Stimulated activated naive CD8-positive, alpha-beta T cell treated with anti-CD3 and anti-CD28 coated beads, Interleukin-15, amount 100 ng/mL, for 72 hours (primary cell): ENCODE measurements around the gene TMC7.
"Not testable (repeated sequence)": the region's sequence is repeated elsewhere in the genome, so short reads cannot be mapped to it uniquely, and the experiment has no call there.

Experiments
- ATAC-seq: fragments of 150-1000 bp; cut with Tn5 transposase; 2 replicates; pipeline ENCODE4 v1.10.0; 2021; ENCODE audit warnings: mild to moderate bottlenecking, moderate library complexity
- DNase-seq, 2 donors: peaks; one replicate each; pipeline ENCODE4 v3.0.0; 2021 to 2022
- H3K27ac Mint-ChIP-seq, 2 donors: one replicate each; pipeline ENCODE4 v1.8.0; 2022; ENCODE audit warnings: mild to moderate bottlenecking in 2 of 2, mixed read lengths in 2 of 2, moderate library complexity in 2 of 2
- H3K27me3 Mint-ChIP-seq: one replicate; pipeline ENCODE4 v1.8.0; 2022; ENCODE audit warnings: mixed read lengths
- H3K4me1 Mint-ChIP-seq: one replicate; pipeline ENCODE4 v1.8.0; 2022; ENCODE audit warnings: mild to moderate bottlenecking, mixed read lengths
- H3K4me3 Mint-ChIP-seq, 2 donors: one replicate each; pipeline ENCODE4 v1.8.0; 2022; ENCODE audit warnings: mild to moderate bottlenecking in 2 of 2, mixed read lengths in 2 of 2, moderate library complexity in 1 of 2
- H3K9me3 Mint-ChIP-seq, 2 donors: one replicate each; pipeline ENCODE4 v1.8.0; 2022; ENCODE audit warnings: mixed read lengths in 2 of 2

Gene TMC7

DNA sequence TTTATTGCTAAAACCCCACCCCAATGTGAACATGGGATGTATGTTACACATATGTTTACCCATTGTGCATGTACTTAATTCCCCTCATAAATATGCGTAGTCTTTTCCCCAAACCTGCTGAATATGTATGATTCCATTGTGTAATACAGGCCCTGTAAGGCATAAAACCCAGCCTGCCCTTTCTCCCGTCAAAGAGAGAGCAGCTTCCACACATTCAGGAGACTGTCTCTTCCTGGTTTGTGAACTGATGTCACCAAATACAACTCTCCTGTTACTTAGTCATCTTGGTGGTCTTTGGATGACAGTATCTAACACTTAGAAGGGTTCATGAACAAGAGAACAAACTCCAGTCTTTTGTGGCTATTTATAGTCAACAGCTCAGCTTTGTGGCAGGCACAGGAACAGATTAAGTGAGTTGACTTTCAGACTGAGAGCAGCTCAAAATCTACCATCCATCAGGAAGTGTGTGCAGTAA is 24.7 kb upstream of the TMC7 start:
- ATAC-seq = peak; percentile 39
- Mint-ChIP-seq H3K9me3 (no peaks in the 10 kb centered on the region), H3K27ac (peak overlapping the region in 1 of 2 donors; percentile 68), H3K27me3 (no peaks in the 10 kb centered on the region), H3K4me1 (peaks cover 21% of the 10 kb centered on the region), H3K4me3 (no peak overlapping the region)
- DNase-seq = no peak

DNA sequence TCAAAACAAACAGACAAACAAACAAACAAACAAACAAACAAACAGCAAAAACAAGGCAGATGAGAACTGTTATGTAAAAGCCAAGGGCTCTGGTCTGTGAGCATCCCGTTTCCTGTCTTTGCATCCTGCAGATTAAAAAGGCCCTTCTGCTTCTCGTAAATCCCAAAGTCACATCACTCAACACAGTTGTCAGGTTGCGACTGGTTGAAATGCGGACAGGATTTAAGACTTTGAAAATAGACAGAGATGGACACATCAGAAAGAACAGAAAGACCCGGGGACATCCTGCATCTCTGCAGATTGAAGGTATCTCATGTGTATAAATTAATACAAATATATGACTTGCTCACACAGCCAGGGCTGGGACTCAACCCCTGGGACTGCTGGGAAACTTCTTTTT is 18.2 kb upstream of the TMC7 start:
- no peaks in the 10 kb centered on the region for H3K27me3 Mint-ChIP-seq
- H3K27ac Mint-ChIP-seq = no peak overlapping the region
- DNase-seq (no peak), ATAC-seq (no peak)
- no peaks in the 10 kb centered on the region for H3K9me3 Mint-ChIP-seq
- H3K4me3 Mint-ChIP-seq = no peak overlapping the region
- peaks cover 8% of the 10 kb centered on the region for H3K4me1 Mint-ChIP-seq

DNA sequence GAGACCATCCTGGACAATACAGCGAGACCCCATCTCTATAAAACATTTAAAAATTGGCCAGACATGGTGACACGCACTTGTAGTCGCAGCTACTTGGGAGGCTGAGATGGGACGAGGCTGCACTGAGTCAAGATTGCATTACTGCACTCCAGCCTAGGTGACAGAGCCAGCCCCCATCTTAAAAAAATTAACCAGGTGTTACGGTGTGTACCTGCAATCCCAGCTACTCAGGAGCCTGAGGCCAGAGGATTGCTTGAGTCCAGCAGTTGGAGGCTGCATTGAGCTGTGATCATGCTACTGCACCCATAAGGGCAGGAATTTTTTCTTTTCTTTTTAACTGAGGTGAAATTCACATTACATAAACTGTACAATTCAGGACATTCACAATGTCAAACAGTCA is 16.9 kb upstream of the TMC7 start:
- H3K4me3 Mint-ChIP-seq = no peak overlapping the region
- peaks cover 8% of the 10 kb centered on the region for H3K4me1 Mint-ChIP-seq
- DNase-seq (no peak), ATAC-seq (no peak)
- H3K27me3 Mint-ChIP-seq = no peaks in the 10 kb centered on the region
- no peaks in the 10 kb centered on the region for H3K9me3 Mint-ChIP-seq
- no peak overlapping the region for H3K27ac Mint-ChIP-seq

DNA sequence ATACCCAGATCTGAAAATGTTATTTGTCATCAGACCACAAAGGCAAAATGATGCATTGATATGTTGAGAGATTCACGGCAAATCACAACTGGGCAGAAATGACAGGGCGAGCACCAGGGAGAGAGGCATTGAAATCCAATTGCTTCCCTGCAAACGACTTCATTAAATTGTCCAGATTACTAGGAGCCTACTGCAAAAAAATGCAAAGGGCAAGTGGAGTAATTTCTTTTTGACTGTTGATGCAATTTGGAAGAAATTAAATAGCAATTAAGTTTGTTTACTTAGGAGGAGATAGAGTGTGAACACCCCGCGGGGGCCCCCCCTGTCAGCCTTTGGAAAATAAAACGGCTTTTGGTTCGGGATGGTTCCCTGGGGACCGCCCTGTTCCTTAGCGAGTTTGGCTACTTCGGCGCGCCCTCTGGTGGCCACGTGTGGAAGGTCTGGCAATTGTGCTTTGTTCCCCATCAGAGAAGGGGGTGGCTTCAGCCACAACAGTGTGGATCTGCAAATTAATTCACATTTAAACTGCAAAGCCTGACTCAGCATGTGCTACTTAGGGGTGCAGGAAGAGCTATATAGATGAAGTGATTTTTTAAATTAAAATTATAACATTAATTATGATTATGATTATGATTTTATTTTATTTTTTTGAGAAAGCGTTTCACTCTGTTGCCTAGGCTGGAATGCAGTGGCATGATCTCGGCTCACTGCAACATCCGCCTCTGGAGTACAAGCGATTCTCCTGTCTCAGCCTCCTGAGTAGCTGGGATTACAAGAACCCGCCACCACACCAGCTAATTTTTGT is 14.5 kb upstream of the TMC7 start:
- ATAC-seq = peak; percentile 90
- H3K4me3 Mint-ChIP-seq = peak overlapping the region; percentile 32 to 58
- no peaks in the 10 kb centered on the region for H3K9me3 Mint-ChIP-seq
- no peaks in the 10 kb centered on the region for H3K27me3 Mint-ChIP-seq
- DNase-seq = peak; percentile 69 to 70
- no peak overlapping the region for H3K27ac Mint-ChIP-seq
- peaks cover 8% of the 10 kb centered on the region for H3K4me1 Mint-ChIP-seq

DNA sequence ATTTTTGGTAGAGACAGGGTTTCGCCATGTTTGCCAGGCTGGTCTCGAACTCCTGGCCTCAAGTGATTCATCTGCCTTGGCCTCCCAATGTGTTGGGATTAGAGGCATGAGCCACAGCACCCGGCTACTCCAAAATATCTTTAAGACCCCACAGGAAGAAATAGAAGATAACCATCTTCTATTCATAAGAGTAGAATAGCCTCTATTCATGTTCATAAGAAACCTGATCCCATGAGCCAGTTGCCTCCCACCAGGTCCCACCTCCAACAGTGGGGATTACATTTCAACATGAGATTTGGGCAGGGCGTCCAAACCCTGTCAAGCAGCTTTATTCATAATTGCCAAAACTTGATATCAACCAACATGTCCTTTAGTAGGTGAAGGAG is 13.9 kb upstream of the TMC7 start:
- Mint-ChIP-seq H3K27ac (no peak overlapping the region), H3K4me1 (peaks cover 8% of the 10 kb centered on the region), H3K4me3 (no peak overlapping the region), H3K9me3 (no peaks in the 10 kb centered on the region), H3K27me3 (peaks cover 1% of the 10 kb centered on the region)
- no peak for DNase-seq
- ATAC-seq = no peak

DNA sequence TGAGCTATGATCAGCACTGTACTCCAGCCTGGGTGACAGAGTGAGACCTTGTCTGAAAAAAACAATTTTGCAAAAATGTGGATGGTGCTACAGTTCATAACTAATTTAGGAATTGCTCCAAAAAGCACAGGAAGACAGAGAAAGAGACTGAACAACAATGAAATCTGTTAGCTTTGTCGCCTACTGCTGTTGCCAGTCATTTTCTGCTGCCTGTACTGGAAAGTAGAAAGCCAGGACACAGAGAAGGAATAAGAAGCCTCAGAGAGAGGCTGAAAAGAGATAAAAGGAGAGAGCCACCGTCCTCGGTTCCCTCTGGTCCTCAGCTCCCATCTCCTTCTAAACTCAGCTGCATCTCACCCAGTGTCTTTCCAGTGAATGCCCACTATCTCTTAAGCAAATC is 8.6 kb upstream of the TMC7 start:
- Mint-ChIP-seq H3K27me3 (peaks cover 38% of the 10 kb centered on the region), H3K4me3 (no peak overlapping the region), H3K27ac (peak overlapping the region in 1 of 2 donors; percentile 4), H3K9me3 (no peaks in the 10 kb centered on the region), H3K4me1 (no peaks in the 10 kb centered on the region)
- no peak for DNase-seq
- no peak for ATAC-seq

DNA sequence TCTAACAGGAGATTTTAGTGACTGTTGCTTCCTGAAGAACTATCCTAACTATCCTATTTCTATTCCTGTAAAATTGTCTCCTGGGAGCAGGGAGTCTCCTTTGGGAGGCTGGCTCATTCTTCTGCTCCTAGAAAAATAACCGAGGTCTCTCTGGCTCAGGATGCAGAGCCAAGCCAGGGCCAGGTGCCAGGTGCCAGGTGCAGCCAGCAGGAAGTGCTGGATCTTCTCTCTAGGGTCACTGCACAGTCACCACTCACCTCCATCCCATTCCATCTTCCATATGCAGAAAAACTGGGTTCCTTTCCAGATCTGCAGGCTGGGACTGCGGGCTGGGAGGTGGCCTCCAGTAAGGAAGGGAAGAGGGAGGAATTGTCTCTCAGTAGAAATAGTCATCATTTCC is 3.8 kb upstream of the TMC7 start:
- no peaks in the 10 kb centered on the region for H3K9me3 Mint-ChIP-seq
- peaks cover 71% of the 10 kb centered on the region for H3K27me3 Mint-ChIP-seq
- no peak overlapping the region for H3K4me3 Mint-ChIP-seq
- no peak for ATAC-seq
- H3K4me1 Mint-ChIP-seq = peaks cover 5% of the 10 kb centered on the region
- no peak overlapping the region for H3K27ac Mint-ChIP-seq
- no peak for DNase-seq

DNA sequence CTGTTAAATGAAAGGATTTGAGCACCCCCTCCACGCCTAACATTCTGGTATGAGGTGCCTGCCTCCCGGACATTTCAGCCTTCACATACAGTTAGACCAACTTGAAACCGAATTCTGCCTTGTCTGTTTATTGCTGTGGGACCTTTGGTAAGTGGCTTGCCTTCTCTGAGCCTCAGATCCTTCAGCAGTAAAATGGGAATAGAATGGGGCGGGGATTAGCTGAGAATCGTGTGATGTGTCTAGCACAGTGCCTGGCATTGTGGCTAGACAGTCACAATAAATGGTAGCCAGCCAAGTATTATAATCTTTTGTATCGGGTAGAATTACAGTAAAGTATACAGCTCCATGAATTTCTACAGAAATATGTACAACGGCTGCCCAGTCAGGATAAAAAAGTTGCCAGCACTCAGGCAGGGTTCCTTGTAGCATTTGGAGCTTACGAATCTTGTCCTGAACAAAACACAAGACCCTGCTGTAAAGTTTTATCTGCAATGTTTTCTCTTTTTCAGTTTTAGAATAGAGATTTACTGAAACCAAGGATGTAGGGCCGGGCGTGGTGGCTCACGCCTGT is 786 bp downstream of the TMC7 start:
- DNase-seq = no peak
- Mint-ChIP-seq H3K4me1 (peaks cover 5% of the 10 kb centered on the region), H3K27me3 (peaks cover 55% of the 10 kb centered on the region), H3K4me3 (peak overlapping the region; percentile 42 to 45), H3K27ac (no peak overlapping the region), H3K9me3 (no peaks in the 10 kb centered on the region)
- no peak for ATAC-seq

DNA sequence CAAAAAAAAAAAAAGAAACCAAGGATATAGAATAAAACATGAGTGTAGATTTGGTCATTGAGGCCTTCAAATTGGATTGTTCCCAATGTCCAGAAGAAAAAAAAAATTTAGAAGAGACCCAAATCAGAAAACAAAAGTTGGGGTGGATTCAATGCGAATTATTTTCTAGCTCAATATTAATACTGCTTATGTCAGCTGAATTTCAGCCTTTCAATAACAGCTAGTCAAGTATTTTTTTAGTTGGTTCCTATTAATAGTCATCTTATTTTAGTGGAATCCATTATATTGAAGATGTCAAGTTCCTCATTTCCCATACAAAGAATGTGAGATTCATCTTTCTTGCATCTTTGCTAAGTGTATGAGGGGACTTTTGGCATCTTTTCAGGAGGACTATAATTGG is 1.5 kb downstream of the TMC7 start:
- not testable (repeated sequence) for H3K9me3 Mint-ChIP-seq, ATAC-seq, H3K4me3 Mint-ChIP-seq, H3K27ac Mint-ChIP-seq, H3K4me1 Mint-ChIP-seq, DNase-seq
- peaks cover 48% of the 10 kb centered on the region for H3K27me3 Mint-ChIP-seq

DNA sequence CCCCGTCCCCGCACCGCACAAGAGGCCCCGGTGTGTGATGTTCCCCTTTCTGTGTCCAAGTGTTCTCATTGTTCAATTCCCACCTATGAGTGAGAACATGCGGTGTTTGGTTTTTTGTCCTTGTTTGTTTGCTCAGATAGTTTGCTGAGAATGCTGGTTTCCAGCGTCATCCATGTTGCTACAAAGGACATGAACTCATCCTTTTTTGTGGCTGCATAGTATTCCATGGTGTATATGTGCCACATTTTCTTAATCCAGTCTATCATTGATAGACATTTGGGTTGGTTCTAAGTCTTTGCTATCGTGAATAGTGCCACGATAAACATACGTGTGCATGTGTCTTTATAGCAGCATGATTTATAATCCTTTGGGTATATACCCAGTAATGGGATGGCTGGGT is 8.0 kb downstream of the TMC7 start:
- H3K9me3 Mint-ChIP-seq, H3K27me3 Mint-ChIP-seq, H3K4me3 Mint-ChIP-seq, H3K27ac Mint-ChIP-seq, ATAC-seq, H3K4me1 Mint-ChIP-seq, DNase-seq: not testable (repeated sequence)

DNA sequence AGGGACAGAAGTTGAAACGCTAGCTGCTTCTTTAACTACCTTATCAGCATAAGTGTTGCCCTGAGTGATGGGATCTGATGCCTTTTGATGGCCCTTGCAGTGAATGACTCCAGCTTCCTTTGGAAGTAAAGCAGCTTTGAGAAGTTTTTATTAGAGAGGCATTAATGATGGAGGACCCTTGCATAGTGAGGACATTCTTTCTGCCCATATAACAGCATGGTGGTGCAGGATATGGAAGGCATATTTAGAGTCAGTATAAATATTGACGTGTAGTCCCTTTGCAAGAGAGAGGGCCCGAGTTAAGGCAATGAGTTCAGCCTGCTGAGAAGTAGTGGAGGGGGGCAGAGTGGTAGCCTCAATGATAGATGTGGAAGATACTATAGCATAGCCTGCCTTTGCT is 9.8 kb downstream of the TMC7 start:
- H3K4me1 Mint-ChIP-seq, H3K27me3 Mint-ChIP-seq, H3K27ac Mint-ChIP-seq, H3K4me3 Mint-ChIP-seq, H3K9me3 Mint-ChIP-seq, DNase-seq, ATAC-seq: not testable (repeated sequence)

DNA sequence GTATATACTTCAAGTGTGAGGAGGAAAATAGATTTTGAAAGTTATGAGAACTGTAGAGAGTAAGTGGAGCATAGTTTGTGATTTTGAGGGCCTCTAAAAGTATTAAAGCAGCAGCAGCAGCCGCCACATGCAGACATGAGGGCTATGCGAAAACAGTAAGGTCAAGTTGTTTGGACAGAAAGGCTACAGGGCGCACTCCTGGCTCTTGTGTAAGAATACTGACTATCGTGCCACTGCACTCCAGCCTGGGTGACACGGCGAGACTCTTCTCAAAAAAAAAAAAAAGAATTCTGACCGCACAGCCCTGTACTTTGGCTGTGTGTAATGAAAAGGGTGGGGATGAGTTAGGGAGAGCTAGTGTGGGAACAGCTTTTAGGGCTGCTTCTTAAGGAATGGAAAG is 10.4 kb downstream of the TMC7 start:
- not testable (repeated sequence) for H3K4me1 Mint-ChIP-seq, DNase-seq, H3K4me3 Mint-ChIP-seq, H3K27me3 Mint-ChIP-seq, H3K27ac Mint-ChIP-seq, H3K9me3 Mint-ChIP-seq, ATAC-seq

DNA sequence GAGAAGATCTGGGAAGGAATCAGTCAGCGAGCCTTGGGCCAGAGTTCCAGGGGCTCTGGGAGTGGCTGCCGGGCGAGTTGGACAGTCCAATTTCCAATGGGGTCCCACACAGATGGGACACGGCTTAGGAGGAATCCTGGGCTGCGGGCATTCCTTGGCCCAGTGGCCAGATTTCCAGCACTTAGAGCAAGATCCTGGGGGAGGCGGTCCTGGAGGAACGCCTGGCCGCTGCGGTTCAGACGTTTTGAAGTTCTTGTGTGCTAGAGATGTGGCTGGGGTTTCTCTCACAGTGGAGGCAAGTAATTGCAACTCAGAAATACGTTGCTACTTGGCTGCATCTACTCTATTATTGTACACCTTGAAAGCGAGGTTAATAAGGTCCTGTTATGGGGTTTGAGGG is 11.7 kb downstream of the TMC7 start:
- not testable (repeated sequence) for H3K4me3 Mint-ChIP-seq, H3K27ac Mint-ChIP-seq, H3K4me1 Mint-ChIP-seq, ATAC-seq, DNase-seq, H3K27me3 Mint-ChIP-seq, H3K9me3 Mint-ChIP-seq

DNA sequence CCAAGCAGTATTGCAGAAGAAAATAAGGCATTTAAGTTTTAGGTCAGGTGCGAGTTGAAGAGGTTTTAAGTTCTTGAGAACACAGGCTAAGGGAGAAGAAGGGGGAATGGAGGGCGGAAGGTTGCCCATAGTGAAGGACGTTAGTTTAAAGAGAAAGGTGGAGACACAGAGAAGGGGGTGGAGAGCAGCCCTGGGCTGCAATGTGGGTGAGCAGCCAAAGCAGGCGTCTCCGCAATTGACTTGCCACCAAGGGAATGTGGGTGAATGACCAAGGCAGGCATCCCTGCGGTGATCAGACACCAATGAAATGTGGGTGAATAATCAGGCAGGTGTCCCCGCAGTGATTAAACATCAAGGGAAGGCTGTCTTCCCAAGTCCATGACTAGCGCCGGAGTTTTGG is 12.8 kb downstream of the TMC7 start:
- DNase-seq, H3K9me3 Mint-ChIP-seq, H3K4me3 Mint-ChIP-seq, H3K4me1 Mint-ChIP-seq, ATAC-seq, H3K27ac Mint-ChIP-seq, H3K27me3 Mint-ChIP-seq: not testable (repeated sequence)

DNA sequence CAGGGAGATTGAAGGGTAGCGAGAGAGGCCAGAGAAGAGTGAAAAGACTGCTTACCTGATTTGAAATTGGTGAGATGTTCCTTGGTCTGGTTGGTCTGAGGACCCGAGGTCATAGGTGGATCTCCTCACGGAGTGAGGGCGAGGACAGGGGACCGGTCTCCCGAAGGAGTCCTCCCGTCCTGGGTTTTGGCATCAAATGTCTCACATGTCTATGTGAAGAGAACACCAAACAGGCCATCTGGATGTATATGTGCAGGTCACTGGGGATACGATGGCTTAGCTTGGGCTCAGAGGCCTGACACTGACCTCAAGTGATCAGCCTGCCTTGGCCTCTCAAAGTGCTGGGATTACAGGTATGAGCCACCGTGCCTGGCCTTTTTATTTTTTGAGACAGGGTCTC is 13.3 kb downstream of the TMC7 start:
- H3K27me3 Mint-ChIP-seq, ATAC-seq, H3K4me3 Mint-ChIP-seq, DNase-seq, H3K27ac Mint-ChIP-seq, H3K4me1 Mint-ChIP-seq, H3K9me3 Mint-ChIP-seq: not testable (repeated sequence)

DNA sequence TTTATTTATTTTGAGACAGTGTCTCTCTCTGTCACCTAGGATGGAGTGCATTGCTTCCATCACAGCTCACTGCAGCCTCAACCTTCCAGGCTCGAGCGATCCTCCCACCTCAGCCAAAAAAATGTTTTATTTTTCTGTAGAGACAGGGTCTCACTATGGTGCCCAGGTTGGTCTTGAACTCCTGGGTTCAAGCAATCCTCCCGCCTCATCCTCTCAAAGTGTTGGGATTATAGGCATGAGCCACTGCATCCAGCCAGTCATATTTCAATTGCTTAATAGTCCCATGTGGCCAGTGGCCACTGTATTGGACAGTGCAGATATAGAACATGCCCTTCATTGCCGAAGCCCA is 15.3 kb downstream of the TMC7 start:
- Mint-ChIP-seq H3K4me1 (no peaks in the 10 kb centered on the region), H3K9me3 (no peaks in the 10 kb centered on the region), H3K27me3 (no peaks in the 10 kb centered on the region), H3K4me3 (no peak overlapping the region), H3K27ac (no peak overlapping the region)
- no peak for DNase-seq
- ATAC-seq = no peak

DNA sequence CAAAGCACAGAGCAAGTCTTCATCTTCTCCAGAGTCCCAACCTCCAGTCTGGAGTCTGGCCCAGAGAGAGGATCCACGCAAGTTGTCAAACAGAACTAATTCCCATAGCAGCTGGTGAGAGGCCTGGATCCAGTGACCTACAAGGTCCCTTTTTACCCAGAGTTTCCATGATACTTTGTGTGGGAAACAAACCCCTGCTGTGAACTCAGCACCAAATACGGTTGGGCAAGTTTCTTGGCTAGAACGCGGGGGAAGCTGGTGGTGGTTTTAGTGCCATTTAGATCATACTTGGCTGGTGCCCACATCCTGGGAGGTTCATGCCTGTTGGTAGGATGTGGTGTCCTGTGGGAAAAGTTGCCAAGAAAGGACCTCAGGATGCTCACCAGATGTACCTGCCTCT is 18.1 kb downstream of the TMC7 start:
- Mint-ChIP-seq H3K9me3 (no peaks in the 10 kb centered on the region), H3K27me3 (no peaks in the 10 kb centered on the region), H3K4me1 (no peaks in the 10 kb centered on the region), H3K4me3 (no peak overlapping the region), H3K27ac (no peak overlapping the region)
- no peak for ATAC-seq
- no peak for DNase-seq
